HCT116 (cell line): ENCODE results near the gene ACMSD.

Source experiments
- CTCF ChIP-seq, 3 experiments: fragments of 200-600 bp in 1 of 3; sonication (generic) in 1 of 3; IDR thresholded peaks in 2 of 3; conservative IDR thresholded peaks in 1 of 3; 2 replicates each; pipeline ENCODE4 v1.5.1; 2012 to 2017; ENCODE audit warnings: low read depth in 2 of 3, low read length in 2 of 3, antibody characterized with exemption in 1 of 3, borderline replicate concordance in 1 of 3, control low read depth in 1 of 3, mild to moderate bottlenecking in 1 of 3, mixed read lengths in 1 of 3, mixed run types in 1 of 3, moderate library complexity in 1 of 3; ENCODE audit not compliant: insufficient read depth in 1 of 3
- EZH2 ChIP-seq: fragments of 200-600 bp; sonication (generic); IDR thresholded peaks from 2 replicates; pipeline ENCODE4 v1.6.1; 2017; ENCODE audit warnings: antibody characterized with exemption, mixed run types
- MAX ChIP-seq: IDR thresholded peaks from 2 replicates; pipeline ENCODE4 v1.6.1; 2012
- POLR2A ChIP-seq: IDR thresholded peaks from 2 replicates; pipeline ENCODE4 v1.7.0; 2011; ENCODE audit warnings: borderline replicate concordance; ENCODE audit not compliant: insufficient read depth, insufficient read length; ENCODE audit errors: extremely low read depth
- RAD21 ChIP-seq: IDR thresholded peaks from 2 replicates; pipeline ENCODE4 v1.6.1; 2012; ENCODE audit warnings: low read depth, mild to moderate bottlenecking
- SIN3A ChIP-seq: IDR thresholded peaks from 2 replicates; pipeline ENCODE4 v1.6.1; 2012; ENCODE audit warnings: low read depth
- ZNF274 ChIP-seq: fragments of 200-500 bp; sonication (Bioruptor generic); IDR thresholded peaks from 2 replicates; pipeline ENCODE4 v1.6.1; 2014; ENCODE audit warnings: mild to moderate bottlenecking, low read depth, low read length, inconsistent platforms

- TF ChIP-seq CTCF (IDR thresholded peaks at IDR 0.05 in 2 of 3, conservative IDR thresholded peaks at IDR 0.05 in 1 of 3; ENCODE audit: borderline replicate concordance in 1 of 3, insufficient read depth in 1 of 3, low read depth in 2 of 3, low read length in 2 of 3) (no peak), ZNF274 (no peak), POLR2A (no peak), EZH2 (no peak), SIN3A (no peak), MAX (no peak), RAD21 (no peak)
Observed at GRCh38 chr2:134823431-134823830, 15.0 kb upstream of the ACMSD start.
